Tibial nerve (tissue), 4 donors: ENCODE data around the gene HRAS. TPM values are rescaled to one million over a fixed set of nuclear protein-coding genes. Genes with fewer than 3 reads are reported as not detected.

Experiments used
- DNase-seq, 2 donors: peaks; one replicate each; pipeline ENCODE4 v3.0.0-alpha.2; 2019; ENCODE audit warnings: low spot score in 2 of 2
- H3K27ac ChIP-seq, 4 donors: fragments of 200-600 bp; sonication (generic) in 3 of 4; one replicate each; pipeline ENCODE4 v1.5.1; 2017 to 2019; ENCODE audit warnings: mild to moderate bottlenecking in 1 of 4
- H3K27me3 ChIP-seq, 2 donors: fragments of 200-600 bp; sonication (generic) in 1 of 2; one replicate each; pipeline versions ENCODE4 v1.5.1 to v1.6.0; 2017 to 2019
- H3K36me3 ChIP-seq, 3 donors: fragments of 200-600 bp; sonication (generic); one replicate each; pipeline ENCODE4 v1.5.1; 2018 to 2019
- H3K4me1 ChIP-seq, 4 donors: fragments of 200-600 bp; sonication (generic) in 3 of 4; one replicate each; pipeline ENCODE4 v1.5.1; 2017 to 2019
- H3K4me3 ChIP-seq, 4 donors: fragments of 200-600 bp; sonication (generic) in 3 of 4; one replicate each; pipeline ENCODE4 v1.5.1; 2017 to 2019; ENCODE audit warnings: mild to moderate bottlenecking in 1 of 4, moderate library complexity in 1 of 4
- H3K9me3 ChIP-seq, 4 donors: fragments of 200-600 bp; sonication (generic) in 3 of 4; one replicate each; pipeline ENCODE4 v1.5.1; 2017 to 2019
- CTCF ChIP-seq, 5 experiments: fragments of 200-600 bp in 3 of 5; fragments of 450-650 bp in 2 of 5; sonication (generic) in 3 of 5; IDR thresholded peaks; one replicate each; pipeline ENCODE4 v1.5.1; 2016 to 2019; ENCODE audit warnings: antibody characterized with exemption in 5 of 5, mild to moderate bottlenecking in 3 of 5, moderate library complexity in 2 of 5
- EP300 ChIP-seq, 2 donors: sonication (generic); formaldehyde crosslinking; IDR thresholded peaks; one replicate each; pipeline ENCODE4 v1.6.1; 2017; ENCODE audit warnings: antibody characterized with exemption in 2 of 2, mild to moderate bottlenecking in 1 of 2
- POLR2A ChIP-seq, 2 donors: fragments of 450-650 bp; IDR thresholded peaks; one replicate each; pipeline ENCODE4 v1.6.1; 2017; ENCODE audit warnings: antibody characterized with exemption in 2 of 2, mild to moderate bottlenecking in 2 of 2, moderate library complexity in 2 of 2
- WGBS, 2 donors: methylation state at CpG; one replicate each; pipeline ENCODE4 v1.1.5; 2018; 5-methylcytosine and 5-hydroxymethylcytosine counted together
- total RNA-seq, 4 donors: library from RNA; depleted of rRNA; stranded (reverse); fragments of >200 nt; gene quantifications; one replicate each; pipeline ENCODE4 v1.1.0, GENCODE V29; 2016

The HRAS gene
- total RNA-seq, 4 donors from 2014 or later: 64.3 to 71.1 (median 68.1) TPM

DNA sequence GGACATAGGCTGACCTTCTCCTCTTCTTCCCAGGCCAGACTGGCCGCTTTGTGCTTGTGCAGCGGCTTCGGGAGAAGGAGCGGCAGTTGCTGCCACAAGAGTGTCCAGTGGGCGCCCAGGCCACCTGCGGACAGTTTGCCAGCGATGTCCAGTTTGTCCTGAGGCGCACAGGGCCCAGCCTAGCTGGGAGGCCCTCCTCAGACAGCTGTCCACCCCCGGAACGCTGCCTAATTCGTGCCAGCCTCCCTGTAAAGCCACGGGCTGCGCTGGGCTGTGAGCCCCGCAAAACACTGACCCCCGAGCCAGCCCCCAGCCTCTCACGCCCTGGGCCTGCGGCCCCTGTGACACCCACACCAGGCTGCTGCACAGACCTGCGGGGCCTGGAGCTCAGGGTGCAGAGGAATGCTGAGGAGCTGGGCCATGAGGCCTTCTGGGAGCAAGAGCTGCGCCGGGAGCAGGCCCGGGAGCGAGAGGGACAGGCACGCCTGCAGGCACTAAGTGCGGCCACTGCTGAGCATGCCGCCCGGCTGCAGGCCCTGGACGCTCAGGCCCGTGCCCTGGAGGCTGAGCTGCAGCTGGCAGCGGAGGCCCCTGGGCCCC is 26.8 kb upstream of the HRAS start:
- WGBS, 2 donors: 91 to 97% methylated on average over 15 to 26 of the region's 29 CpGs
- no peak for TF ChIP-seq POLR2A (IDR thresholded peaks at IDR 0.05)
- no peak for TF ChIP-seq EP300 (IDR thresholded peaks at IDR 0.05)
- TF ChIP-seq CTCF (IDR thresholded peaks at IDR 0.05): no peak
- Histone ChIP-seq H3K27me3 (peaks cover 0 to 33% of the 10 kb centered on the region in 2 donors), H3K9me3 (no peaks in the 10 kb centered on the region), H3K36me3 (no peaks in the 10 kb centered on the region), H3K4me3 (no peak overlapping the region), H3K4me1 (peaks cover 0 to 25% (median 8%) of the 10 kb centered on the region in 4 donors), H3K27ac (no peak overlapping the region)
- DNase-seq: no peak

DNA sequence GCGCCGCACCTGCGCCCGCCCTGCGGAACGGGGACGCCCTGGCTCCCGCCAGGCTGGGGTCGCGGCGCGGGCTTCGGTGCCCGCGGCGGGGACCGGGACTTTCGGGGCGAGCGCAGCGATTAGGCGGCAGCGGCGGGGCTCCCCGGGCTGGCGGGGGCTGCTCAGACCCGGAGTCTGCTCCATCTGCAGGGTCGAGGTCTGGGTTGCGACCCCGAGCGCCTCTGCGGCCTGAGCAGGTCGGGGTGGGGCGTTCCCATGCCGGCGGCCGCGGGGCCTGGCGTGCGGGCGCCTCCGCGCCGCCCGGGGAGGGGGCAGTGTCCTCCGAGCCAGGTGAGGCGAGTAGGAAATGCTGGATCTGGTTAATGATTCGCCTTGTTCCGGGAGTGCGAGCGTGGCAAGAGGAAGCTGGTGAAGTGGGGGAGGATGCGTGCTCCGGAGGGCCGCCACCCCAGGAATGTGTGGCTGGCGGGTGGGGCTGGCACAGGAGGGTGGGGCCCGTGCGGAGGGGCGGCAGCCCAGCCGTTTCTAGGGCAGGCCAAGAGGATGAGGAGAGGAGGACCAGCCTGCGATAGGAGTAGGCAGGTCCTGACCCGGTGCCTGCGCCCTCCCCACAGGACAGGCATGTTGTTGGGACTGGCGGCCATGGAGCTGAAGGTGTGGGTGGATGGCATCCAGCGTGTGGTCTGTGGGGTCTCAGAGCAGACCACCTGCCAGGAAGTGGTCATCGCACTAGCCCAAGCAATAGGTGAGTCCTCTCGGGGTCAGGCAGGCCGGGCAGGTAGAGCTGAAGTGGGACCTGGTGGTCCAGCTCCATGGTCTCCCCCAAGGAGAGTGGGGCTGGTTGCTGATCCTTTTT is 26.0 kb upstream of the HRAS start:
- peak overlapping the region; percentile 44 to 97 (median 60) for H3K4me3 ChIP-seq
- H3K9me3 ChIP-seq: no peaks in the 10 kb centered on the region
- TF ChIP-seq POLR2A (IDR thresholded peaks at IDR 0.05) (no peak), CTCF (IDR thresholded peaks at IDR 0.05) (no peak), EP300 (IDR thresholded peaks at IDR 0.05) (no peak)
- no peaks in the 10 kb centered on the region for H3K36me3 ChIP-seq
- H3K27ac ChIP-seq: peak overlapping the region in 2 of 4 donors; percentile 79 to 83
- no peak for DNase-seq
- H3K27me3 ChIP-seq: peaks cover 0 to 41% of the 10 kb centered on the region in 2 donors
- 16 to 27% methylated on average over 27 to 38 of the region's 67 CpGs for WGBS, 2 donors
- H3K4me1 ChIP-seq: peaks cover 0 to 25% (median 8%) of the 10 kb centered on the region in 4 donors

DNA sequence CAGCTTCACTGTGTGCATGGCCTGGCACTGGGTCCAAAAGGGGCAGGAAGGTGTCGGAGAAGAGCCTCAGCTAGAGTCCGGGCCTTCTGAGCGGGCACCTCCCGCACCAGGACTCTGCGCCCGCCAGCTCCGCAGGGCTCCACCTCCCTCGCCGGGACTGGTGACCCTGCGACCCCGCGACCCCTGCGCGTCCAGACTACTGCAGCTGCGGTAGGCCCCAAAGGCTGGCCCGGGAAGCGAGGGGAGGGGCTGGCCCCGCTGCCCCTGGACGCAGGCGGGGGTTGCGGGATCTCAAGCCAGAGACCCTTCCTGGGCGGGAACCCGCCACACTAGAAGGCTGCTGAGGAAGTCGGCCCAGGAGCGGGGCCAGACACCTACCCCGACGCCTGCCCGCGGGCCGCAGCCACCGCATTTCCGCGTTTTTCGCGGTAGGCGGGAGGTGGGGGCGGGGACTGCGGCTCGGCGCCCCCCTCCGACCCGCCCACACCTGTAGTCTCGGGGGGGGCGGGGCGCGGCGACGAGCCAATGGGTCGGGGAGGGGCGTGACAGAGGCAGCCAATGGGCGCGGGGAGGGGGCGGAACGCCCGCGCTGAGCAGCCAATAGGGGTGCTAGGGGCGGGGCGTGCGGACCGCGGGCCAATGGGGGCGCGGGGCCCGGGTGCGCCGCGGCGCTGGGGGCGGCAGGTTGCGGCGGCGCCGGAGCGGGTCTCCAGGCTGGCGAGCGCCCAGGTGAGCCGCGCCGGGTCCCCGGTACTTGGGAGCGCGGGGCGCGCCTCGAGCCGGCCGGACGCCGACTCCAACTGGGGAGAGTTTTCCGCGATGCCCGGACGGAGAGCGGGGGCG is 25.1 kb upstream of the HRAS start, which contains the start of the genes LMNTD2 and RASSF7:
LMNTD2 (minus strand) TSS at position 434 of the 843 bp plus-strand sequence; CDS start at position 412, 22 bp downstream.
RASSF7 (plus strand) TSS at position 666 of the 843 bp plus-strand sequence. CDS start 799 bp downstream, outside the sequence.
- peaks cover 0 to 34% (median 11%) of the 10 kb centered on the region in 4 donors for H3K4me1 ChIP-seq
- peak; percentile 84 to 87 for DNase-seq
- 3 to 8% methylated on average over 12 to 45 of the region's 95 CpGs for WGBS, 2 donors
- peaks cover 0 to 48% of the 10 kb centered on the region in 2 donors for H3K27me3 ChIP-seq
- H3K36me3 ChIP-seq: no peaks in the 10 kb centered on the region
- H3K27ac ChIP-seq: peak within 1 kb of the TSS in 2 of 4 donors; percentile 83 to 88
- TF ChIP-seq EP300 (IDR thresholded peaks at IDR 0.05) (peak in 1 of 2 donors; percentile 34), CTCF (IDR thresholded peaks at IDR 0.05) (peak in 2 of 5 experiments; percentile 21 to 39), POLR2A (IDR thresholded peaks at IDR 0.05) (no peak)
- no peaks in the 10 kb centered on the region for H3K9me3 ChIP-seq
- peak within 1 kb of the TSS; percentile 44 to 97 (median 70) for H3K4me3 ChIP-seq

GRCh38 chr11:559712-560304 is 24.4 kb upstream of the HRAS start:
- Histone ChIP-seq H3K27ac (peak overlapping the region in 2 of 4 donors; percentile 83 to 88), H3K27me3 (peaks cover 0 to 55% of the 10 kb centered on the region in 2 donors), H3K4me1 (peaks cover 0 to 41% (median 17%) of the 10 kb centered on the region in 4 donors), H3K36me3 (no peaks in the 10 kb centered on the region), H3K9me3 (no peaks in the 10 kb centered on the region), H3K4me3 (peak overlapping the region; percentile 44 to 97 (median 70))
- 57 to 83% methylated on average over 16 to 18 of the region's 18 CpGs for whole genome bisulfite sequencing, 2 donors
- TF ChIP-seq EP300 (IDR thresholded peaks at IDR 0.05) (no peak), CTCF (IDR thresholded peaks at IDR 0.05) (no peak), POLR2A (IDR thresholded peaks at IDR 0.05) (no peak)
- DNase-seq: no peak
